ENCODE measurements around the gene CCL2.

CCL2 gene

GRCh38 chr17:34306466-34306865 is 51.4 kb downstream of the CCL2 start:
- in situ Hi-C loops (cut with MboI; ENCODE audit: low sequenced_read_pairs) = loop anchor here (25.0 kb wide), 1 partner anchor 331 kb away; no protein-coding TSS in a partner anchor

All from HL-60/S4 treated with phorbol 12-myristate 13-acetate at 8.2 ng/mL for 4 days and 3 days (cell line).